ENCODE data around the gene HPSE2. TPM values are rescaled to one million over a fixed set of nuclear protein-coding genes. Genes with fewer than 3 reads are reported as not detected.

The HPSE2 gene
- total and polyA plus RNA-seq, 2 of the 13 experiments (the other 11 are each of a cell fraction or from before 2014, with no cell fraction given): 0.01 TPM; not detected in 1

DNA sequence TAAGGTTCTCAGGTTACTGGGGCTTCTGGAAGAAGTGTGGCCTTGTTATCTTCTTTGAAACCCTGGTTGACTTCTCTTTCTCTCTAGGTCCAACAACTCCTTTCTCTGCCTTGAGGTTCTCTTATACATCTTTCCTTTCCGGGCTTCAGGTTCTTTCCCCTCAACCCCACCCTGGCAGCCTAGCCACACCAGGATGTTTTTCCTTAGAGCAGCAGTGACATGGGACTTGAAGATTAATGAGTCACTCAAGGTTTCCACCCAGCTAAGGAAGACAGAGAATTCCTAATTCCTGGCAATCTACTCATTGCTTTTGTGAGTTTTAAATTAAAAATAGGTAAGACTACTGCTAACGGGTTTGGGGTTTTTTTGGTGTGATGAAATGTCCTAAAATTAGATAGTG lies 667.1 kb downstream of the HPSE2 start (continued):
- no peak for TF ChIP-seq SMYD3 (CRISPR knock-in tag; IDR thresholded peaks at IDR 0.05)
- no peak for TF ChIP-seq ELF1 (CRISPR knock-in tag; IDR thresholded peaks at IDR 0.05)

DNA sequence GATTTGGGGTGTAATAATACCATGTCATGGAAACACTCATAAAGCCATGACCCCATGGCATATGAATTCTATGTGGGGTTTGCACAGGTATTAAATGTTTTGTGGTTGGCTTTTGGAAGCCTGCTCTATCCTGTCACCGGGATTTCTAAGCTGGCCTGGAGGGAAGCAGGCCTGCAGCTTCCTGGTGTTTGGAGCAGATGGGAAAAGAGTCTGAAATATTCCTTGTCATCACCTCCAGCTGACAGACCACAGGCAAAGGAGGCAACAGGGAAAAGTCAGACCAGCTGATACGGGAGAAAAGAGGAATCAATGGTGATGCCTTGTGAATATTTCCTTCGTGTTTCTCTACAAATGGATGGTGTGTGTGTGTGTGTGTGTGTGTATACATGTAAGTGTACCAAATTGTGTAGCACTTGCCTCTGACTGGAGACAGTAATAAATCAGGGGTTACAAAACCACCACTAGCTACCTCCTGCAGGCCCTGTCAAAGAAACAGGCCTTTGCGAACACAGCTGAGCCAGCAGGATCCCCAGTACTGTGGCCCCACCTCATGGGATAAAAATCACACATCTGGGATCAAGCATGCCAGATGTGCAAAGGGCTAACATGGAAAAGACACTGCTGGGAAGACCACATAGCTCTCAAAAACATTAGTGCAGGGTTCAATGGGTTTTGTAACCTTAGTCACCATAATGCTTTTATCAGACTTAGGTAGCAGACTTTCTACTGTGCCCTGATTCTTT lies 668.1 kb downstream of the HPSE2 start:
- 0% methylated on average over 4 of the region's 4 CpGs for WGBS (ENCODE audit: low lambda C conversion rate)
- Histone ChIP-seq H4K20me1 (ENCODE audit: insufficient read depth, low read length) (no peaks in the 10 kb centered on the region), H3K4me3 (replicated peaks in 1 of 3; ENCODE audit: insufficient read depth in 1 of 3, low read depth in 2 of 3, low read length in 3 of 3) (no peak overlapping the region), H3K79me2 (ENCODE audit: insufficient read depth, low read length) (no peaks in the 10 kb centered on the region), H3K27me3 (ENCODE audit: control insufficient read depth in 1 of 2, insufficient read depth in 2 of 2, low read length in 2 of 2) (no peaks in the 10 kb centered on the region; a peak in 2 of 5 replicates), H3K36me3 (replicated peaks in 1 of 2; ENCODE audit: control insufficient read depth in 1 of 2, insufficient read depth in 2 of 2, low read length in 2 of 2) (no peaks in the 10 kb centered on the region), H3K27ac (ENCODE audit: extremely low read length, insufficient read depth, low read length) (no peak overlapping the region), H3K4me1 (ENCODE audit: insufficient read depth, low read length) (no peaks in the 10 kb centered on the region), H3K9ac (ENCODE audit: insufficient read depth, low read depth, low read length) (no peak overlapping the region), H3K9me3 (ENCODE audit: low read length) (no peaks in the 10 kb centered on the region), H2AFZ (ENCODE audit: low read length) (no peak overlapping the region), H3K4me2 (ENCODE audit: low read depth, low read length) (no peak overlapping the region)
- intact Hi-C loops (cut with micrococcal nuclease; ENCODE audit: unreplicated experiment) (no loop called here), in situ Hi-C loops (cut with HindIII; ENCODE audit: extremely low pct_ligation_motif_present, low pct_unique_long_range_greater_than_20kb) (no loop called here)
- TF ChIP-seq GZF1 (CRISPR knock-in tag; IDR thresholded peaks at IDR 0.05) (no peak), PHF5A (CRISPR knock-in tag; IDR thresholded peaks at IDR 0.05; ENCODE audit: low read depth, unreplicated experiment) (no peak), HNRNPLL (IDR thresholded peaks at IDR 0.05; ENCODE audit: low read depth, low read length, poor library complexity, severe bottlenecking) (no peak), PPARG (CRISPR knock-in tag; conservative IDR thresholded peaks at IDR 0.05) (no peak), HHEX (CRISPR knock-in tag; IDR thresholded peaks at IDR 0.05) (no peak), AGO1 (IDR thresholded peaks at IDR 0.05; ENCODE audit: low read depth, low read length, poor library complexity, severe bottlenecking) (no peak), NR2F1 (CRISPR knock-in tag; IDR thresholded peaks at IDR 0.05) (no peak), NRL (CRISPR knock-in tag; IDR thresholded peaks at IDR 0.05; ENCODE audit: borderline replicate concordance) (no peak), ZNF331 (CRISPR knock-in tag; IDR thresholded peaks at IDR 0.05) (no peak), SSRP1 (CRISPR knock-in tag; IDR thresholded peaks at IDR 0.05) (no peak), ZNF510 (CRISPR knock-in tag; IDR thresholded peaks at IDR 0.05; ENCODE audit: low read depth) (no peak)
- TF ChIP-seq, protein P1, sequence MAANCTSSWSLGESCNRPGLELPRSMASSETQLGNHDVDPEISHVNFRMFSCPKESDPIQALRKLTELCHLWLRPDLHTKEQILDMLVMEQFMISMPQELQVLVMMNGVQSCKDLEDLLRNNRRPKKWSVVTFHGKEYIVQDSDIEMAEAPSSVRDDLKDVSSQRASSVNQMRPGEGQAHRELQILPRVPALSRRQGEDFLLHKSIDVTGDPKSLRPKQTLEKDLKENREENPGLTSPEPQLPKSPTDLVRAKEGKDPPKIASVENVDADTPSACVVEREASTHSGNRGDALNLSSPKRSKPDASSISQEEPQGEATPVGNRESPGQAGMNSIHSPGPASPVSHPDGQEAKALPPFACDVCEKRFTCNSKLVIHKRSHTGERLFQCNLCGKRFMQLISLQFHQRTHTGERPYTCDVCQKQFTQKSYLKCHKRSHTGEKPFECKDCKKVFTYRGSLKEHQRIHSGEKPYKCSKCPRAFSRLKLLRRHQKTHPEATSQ (CRISPR knock-in tag; IDR thresholded peaks at IDR 0.05; ENCODE audit: borderline replicate concordance): no peak
- TF ChIP-seq, protein P2, sequence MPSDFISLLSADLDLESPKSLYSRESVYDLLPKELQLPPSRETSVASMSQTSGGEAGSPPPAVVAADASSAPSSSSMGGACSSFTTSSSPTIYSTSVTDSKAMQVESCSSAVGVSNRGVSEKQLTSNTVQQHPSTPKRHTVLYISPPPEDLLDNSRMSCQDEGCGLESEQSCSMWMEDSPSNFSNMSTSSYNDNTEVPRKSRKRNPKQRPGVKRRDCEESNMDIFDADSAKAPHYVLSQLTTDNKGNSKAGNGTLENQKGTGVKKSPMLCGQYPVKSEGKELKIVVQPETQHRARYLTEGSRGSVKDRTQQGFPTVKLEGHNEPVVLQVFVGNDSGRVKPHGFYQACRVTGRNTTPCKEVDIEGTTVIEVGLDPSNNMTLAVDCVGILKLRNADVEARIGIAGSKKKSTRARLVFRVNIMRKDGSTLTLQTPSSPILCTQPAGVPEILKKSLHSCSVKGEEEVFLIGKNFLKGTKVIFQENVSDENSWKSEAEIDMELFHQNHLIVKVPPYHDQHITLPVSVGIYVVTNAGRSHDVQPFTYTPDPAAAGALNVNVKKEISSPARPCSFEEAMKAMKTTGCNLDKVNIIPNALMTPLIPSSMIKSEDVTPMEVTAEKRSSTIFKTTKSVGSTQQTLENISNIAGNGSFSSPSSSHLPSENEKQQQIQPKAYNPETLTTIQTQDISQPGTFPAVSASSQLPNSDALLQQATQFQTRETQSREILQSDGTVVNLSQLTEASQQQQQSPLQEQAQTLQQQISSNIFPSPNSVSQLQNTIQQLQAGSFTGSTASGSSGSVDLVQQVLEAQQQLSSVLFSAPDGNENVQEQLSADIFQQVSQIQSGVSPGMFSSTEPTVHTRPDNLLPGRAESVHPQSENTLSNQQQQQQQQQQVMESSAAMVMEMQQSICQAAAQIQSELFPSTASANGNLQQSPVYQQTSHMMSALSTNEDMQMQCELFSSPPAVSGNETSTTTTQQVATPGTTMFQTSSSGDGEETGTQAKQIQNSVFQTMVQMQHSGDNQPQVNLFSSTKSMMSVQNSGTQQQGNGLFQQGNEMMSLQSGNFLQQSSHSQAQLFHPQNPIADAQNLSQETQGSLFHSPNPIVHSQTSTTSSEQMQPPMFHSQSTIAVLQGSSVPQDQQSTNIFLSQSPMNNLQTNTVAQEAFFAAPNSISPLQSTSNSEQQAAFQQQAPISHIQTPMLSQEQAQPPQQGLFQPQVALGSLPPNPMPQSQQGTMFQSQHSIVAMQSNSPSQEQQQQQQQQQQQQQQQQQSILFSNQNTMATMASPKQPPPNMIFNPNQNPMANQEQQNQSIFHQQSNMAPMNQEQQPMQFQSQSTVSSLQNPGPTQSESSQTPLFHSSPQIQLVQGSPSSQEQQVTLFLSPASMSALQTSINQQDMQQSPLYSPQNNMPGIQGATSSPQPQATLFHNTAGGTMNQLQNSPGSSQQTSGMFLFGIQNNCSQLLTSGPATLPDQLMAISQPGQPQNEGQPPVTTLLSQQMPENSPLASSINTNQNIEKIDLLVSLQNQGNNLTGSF (CRISPR knock-in tag; IDR thresholded peaks at IDR 0.05): no peak
- ChIA-PET POLR2A (no interaction called here), CTCF (ENCODE audit: low intra/inter-chr PET ratio, low total read pairs) (no interaction called here)
- no peak for ATAC-seq
- BruUV-seq (replicated peaks): no TSS peak
- no peak for FAIRE-seq
- no peak for DNase-seq (ENCODE audit: low spot score)
